Measurements from ENCODE around the gene CAMSAP2.

DNA sequence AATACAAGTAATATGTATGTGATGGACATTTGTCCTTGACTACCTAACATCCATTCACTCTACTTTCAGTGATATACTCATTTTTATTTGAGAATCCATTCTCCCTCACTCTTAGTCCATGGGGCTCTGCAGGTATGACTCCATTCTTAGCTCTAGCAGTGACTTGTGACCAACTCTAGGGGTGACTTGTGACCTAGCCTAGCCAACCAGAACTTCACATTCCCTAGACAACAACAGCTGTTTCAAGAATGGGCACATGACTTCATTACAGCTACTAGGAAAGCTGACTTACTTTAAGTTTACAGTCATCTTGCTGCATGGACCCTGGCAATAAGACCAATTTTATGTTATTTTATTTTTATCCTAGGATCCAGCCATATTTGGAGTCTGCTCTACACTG, 45.4 kb upstream of the CAMSAP2 start:
- no peak for TF ChIP-seq BCL11B (tag by site-specific recombination; IDR thresholded peaks at IDR 0.05; ENCODE audit: low read depth)
- TF ChIP-seq ZNF114 (tag by site-specific recombination; IDR thresholded peaks at IDR 0.05), result no peak
- no peak for TF ChIP-seq ZNF629 (tag by site-specific recombination; IDR thresholded peaks at IDR 0.05)
- no peak for TF ChIP-seq ZBTB1 (tag by site-specific recombination; IDR thresholded peaks at IDR 0.05)
- no peak for TF ChIP-seq ZNF146 (tag by site-specific recombination; IDR thresholded peaks at IDR 0.05)
- TF ChIP-seq ZNF792 (tag by site-specific recombination; IDR thresholded peaks at IDR 0.05), result no peak
- TF ChIP-seq, protein P1, sequence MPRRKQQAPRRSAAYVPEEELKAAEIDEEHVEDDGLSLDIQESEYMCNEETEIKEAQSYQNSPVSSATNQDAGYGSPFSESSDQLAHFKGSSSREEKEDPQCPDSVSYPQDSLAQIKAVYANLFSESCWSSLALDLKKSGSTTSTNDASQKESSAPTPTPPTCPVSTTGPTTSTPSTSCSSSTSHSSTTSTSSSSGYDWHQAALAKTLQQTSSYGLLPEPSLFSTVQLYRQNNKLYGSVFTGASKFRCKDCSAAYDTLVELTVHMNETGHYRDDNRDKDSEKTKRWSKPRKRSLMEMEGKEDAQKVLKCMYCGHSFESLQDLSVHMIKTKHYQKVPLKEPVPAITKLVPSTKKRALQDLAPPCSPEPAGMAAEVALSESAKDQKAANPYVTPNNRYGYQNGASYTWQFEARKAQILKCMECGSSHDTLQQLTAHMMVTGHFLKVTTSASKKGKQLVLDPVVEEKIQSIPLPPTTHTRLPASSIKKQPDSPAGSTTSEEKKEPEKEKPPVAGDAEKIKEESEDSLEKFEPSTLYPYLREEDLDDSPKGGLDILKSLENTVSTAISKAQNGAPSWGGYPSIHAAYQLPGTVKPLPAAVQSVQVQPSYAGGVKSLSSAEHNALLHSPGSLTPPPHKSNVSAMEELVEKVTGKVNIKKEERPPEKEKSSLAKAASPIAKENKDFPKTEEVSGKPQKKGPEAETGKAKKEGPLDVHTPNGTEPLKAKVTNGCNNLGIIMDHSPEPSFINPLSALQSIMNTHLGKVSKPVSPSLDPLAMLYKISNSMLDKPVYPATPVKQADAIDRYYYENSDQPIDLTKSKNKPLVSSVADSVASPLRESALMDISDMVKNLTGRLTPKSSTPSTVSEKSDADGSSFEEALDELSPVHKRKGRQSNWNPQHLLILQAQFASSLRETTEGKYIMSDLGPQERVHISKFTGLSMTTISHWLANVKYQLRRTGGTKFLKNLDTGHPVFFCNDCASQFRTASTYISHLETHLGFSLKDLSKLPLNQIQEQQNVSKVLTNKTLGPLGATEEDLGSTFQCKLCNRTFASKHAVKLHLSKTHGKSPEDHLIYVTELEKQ (tag by site-specific recombination; IDR thresholded peaks at IDR 0.05; ENCODE audit: borderline replicate concordance), result no peak
- no peak for TF ChIP-seq ZNF248 (tag by site-specific recombination; IDR thresholded peaks at IDR 0.05)
- TF ChIP-seq CTCF (tag by site-specific recombination; IDR thresholded peaks at IDR 0.05), result no peak
- TF ChIP-seq, protein P2, sequence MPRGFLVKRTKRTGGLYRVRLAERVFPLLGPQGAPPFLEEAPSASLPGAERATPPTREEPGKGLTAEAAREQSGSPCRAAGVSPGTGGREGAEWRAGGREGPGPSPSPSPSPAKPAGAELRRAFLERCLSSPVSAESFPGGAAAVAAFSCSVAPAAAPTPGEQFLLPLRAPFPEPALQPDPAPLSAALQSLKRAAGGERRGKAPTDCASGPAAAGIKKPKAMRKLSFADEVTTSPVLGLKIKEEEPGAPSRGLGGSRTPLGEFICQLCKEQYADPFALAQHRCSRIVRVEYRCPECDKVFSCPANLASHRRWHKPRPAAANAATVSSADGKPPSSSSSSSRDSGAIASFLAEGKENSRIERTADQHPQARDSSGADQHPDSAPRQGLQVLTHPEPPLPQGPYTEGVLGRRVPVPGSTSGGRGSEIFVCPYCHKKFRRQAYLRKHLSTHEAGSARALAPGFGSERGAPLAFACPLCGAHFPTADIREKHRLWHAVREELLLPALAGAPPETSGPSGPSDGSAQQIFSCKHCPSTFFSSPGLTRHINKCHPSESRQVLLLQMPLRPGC (tag by site-specific recombination; IDR thresholded peaks at IDR 0.05), result no peak
- no peak for TF ChIP-seq ZNF501 (tag by site-specific recombination; IDR thresholded peaks at IDR 0.05)
- TF ChIP-seq, protein P3, sequence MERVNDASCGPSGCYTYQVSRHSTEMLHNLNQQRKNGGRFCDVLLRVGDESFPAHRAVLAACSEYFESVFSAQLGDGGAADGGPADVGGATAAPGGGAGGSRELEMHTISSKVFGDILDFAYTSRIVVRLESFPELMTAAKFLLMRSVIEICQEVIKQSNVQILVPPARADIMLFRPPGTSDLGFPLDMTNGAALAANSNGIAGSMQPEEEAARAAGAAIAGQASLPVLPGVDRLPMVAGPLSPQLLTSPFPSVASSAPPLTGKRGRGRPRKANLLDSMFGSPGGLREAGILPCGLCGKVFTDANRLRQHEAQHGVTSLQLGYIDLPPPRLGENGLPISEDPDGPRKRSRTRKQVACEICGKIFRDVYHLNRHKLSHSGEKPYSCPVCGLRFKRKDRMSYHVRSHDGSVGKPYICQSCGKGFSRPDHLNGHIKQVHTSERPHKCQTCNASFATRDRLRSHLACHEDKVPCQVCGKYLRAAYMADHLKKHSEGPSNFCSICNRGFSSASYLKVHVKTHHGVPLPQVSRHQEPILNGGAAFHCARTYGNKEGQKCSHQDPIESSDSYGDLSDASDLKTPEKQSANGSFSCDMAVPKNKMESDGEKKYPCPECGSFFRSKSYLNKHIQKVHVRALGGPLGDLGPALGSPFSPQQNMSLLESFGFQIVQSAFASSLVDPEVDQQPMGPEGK (tag by site-specific recombination; IDR thresholded peaks at IDR 0.05), result no peak
